ENCODE data around the gene PLA2G6. TPM values are rescaled to one million over a fixed set of nuclear protein-coding genes. Genes with fewer than 3 reads are reported as not detected.
A peak's percentile ranks its signal among the peaks of the same experiment; 100 is the strongest.

Gene PLA2G6, protein sequence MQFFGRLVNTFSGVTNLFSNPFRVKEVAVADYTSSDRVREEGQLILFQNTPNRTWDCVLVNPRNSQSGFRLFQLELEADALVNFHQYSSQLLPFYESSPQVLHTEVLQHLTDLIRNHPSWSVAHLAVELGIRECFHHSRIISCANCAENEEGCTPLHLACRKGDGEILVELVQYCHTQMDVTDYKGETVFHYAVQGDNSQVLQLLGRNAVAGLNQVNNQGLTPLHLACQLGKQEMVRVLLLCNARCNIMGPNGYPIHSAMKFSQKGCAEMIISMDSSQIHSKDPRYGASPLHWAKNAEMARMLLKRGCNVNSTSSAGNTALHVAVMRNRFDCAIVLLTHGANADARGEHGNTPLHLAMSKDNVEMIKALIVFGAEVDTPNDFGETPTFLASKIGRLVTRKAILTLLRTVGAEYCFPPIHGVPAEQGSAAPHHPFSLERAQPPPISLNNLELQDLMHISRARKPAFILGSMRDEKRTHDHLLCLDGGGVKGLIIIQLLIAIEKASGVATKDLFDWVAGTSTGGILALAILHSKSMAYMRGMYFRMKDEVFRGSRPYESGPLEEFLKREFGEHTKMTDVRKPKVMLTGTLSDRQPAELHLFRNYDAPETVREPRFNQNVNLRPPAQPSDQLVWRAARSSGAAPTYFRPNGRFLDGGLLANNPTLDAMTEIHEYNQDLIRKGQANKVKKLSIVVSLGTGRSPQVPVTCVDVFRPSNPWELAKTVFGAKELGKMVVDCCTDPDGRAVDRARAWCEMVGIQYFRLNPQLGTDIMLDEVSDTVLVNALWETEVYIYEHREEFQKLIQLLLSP
- total RNA-seq (2021) (29.9 to 44.1 TPM (median 37.6 TPM) in 3 replicates), Bru-seq, nascent RNA (percentile 42 among the genes with signal in this experiment)
- long read RNA-seq, experiment 1, partial matches to known transcripts: 7 of 36 reads
- long read RNA-seq, experiment 1, other reads (novel, unspliced or antisense): 25 of 36 reads
- long read RNA-seq, experiment 2, partial matches to known transcripts: 6 of 12 reads
- long read RNA-seq, experiment 2, other reads (novel, unspliced or antisense): 5 of 12 reads
- long read RNA-seq, experiment 3: 0 reads

DNA sequence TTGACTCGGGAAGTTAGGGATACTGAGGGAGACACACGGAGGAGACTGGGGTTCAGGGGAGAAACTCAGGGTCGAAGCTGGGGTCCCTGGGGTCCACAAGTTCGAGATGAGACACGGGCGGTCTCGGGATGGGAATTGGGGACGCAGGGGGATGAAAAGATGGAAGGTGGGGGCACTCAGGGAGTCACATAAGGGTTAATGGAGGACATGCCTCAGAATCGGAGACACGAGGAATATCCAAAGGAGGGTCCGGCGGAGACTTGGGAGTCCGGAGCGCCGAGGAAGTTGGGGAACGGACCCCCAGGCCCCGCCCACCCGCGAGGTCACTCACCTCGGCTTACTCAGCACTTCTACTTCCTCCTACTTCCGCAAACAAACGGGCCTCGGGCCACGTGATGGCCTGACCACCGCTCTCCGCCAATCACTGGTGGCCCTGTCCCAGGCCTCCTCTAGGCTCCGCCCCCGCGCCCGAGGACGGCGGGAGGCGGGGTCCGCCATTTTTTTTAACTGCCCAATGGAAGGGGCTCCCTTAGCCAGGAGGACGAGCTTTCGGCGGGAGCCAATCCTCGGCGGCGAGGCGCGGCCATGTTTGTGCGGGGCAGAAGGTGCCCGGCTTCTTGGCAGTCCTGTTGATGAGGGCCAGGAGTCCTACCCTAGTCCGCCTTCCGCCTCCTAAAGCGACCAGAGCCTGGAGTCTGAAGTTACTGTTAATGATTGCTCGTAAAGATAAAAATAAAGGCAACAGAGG is at the start of gene PLA2G6:
Gene PLA2G6, minus strand, starts transcription at position 378 of the 748 bp plus-strand sequence. CDS start 12,404 bp downstream, outside the sequence.
- peak within 1 kb of the TSS; percentile 99 for H3K27ac Mint-ChIP-seq
- CTCF ChIA-PET: interaction anchor here (0.6 to 1.6 kb wide), 13 partner anchors 11 to 1079 kb away, joined by 3 to 17 read pairs (median 4); partner anchors contain the start of genes BAIAP2L2, GCAT and MAFF
- no peaks in the 10 kb centered on the region; the same call in 1 of the 2 replicates for H3K27me3 Mint-ChIP-seq (ENCODE audit: low read depth)
- H3K9me3 Mint-ChIP-seq: no peaks in the 10 kb centered on the region
- POLR2A ChIA-PET: interaction anchor here (0.7 to 1.8 kb wide), 5 partner anchors 11 to 113 kb away, joined by 3 to 8 read pairs (median 3); partner anchors contain the start of gene MAFF
- peaks cover 33% of the 10 kb centered on the region for H3K4me1 Mint-ChIP-seq
- H3K36me3 Mint-ChIP-seq: no peaks in the 10 kb centered on the region
- H3K4me3 Mint-ChIP-seq: peak within 1 kb of the TSS; percentile 89
- ATAC-seq (peak; percentile 98), DNase-seq (ENCODE audit: low spot score) (peak; percentile 100)
- TF ChIP-seq NFE2L1 (CRISPR knock-in tag; IDR thresholded peaks at IDR 0.05) (0 out of 2 replicates have a peak, but pooled peaks have one; percentile 70), GTF2I (CRISPR knock-in tag; conservative IDR thresholded peaks at IDR 0.05) (no peak), NFATC4 (CRISPR knock-in tag; IDR thresholded peaks at IDR 0.05) (no peak), ETV6 (CRISPR knock-in tag; IDR thresholded peaks at IDR 0.05) (no peak), SMAD4 (CRISPR knock-in tag; IDR thresholded peaks at IDR 0.05) (no peak), FOXK1 (CRISPR knock-in tag; IDR thresholded peaks at IDR 0.05) (peak; percentile 95), ZNF396 (CRISPR knock-in tag; IDR thresholded peaks at IDR 0.05; ENCODE audit: borderline replicate concordance) (no peak), CREB1 (CRISPR knock-in tag; IDR thresholded peaks at IDR 0.05) (no peak), SP1 (CRISPR knock-in tag; conservative IDR thresholded peaks at IDR 0.05) (peak; percentile 76), NR1H2 (CRISPR knock-in tag; IDR thresholded peaks at IDR 0.05) (no peak), TEAD1 (CRISPR knock-in tag; IDR thresholded peaks at IDR 0.05) (no peak), CREM (CRISPR knock-in tag; IDR thresholded peaks at IDR 0.05) (no peak)
- TF ChIP-seq, protein P1, sequence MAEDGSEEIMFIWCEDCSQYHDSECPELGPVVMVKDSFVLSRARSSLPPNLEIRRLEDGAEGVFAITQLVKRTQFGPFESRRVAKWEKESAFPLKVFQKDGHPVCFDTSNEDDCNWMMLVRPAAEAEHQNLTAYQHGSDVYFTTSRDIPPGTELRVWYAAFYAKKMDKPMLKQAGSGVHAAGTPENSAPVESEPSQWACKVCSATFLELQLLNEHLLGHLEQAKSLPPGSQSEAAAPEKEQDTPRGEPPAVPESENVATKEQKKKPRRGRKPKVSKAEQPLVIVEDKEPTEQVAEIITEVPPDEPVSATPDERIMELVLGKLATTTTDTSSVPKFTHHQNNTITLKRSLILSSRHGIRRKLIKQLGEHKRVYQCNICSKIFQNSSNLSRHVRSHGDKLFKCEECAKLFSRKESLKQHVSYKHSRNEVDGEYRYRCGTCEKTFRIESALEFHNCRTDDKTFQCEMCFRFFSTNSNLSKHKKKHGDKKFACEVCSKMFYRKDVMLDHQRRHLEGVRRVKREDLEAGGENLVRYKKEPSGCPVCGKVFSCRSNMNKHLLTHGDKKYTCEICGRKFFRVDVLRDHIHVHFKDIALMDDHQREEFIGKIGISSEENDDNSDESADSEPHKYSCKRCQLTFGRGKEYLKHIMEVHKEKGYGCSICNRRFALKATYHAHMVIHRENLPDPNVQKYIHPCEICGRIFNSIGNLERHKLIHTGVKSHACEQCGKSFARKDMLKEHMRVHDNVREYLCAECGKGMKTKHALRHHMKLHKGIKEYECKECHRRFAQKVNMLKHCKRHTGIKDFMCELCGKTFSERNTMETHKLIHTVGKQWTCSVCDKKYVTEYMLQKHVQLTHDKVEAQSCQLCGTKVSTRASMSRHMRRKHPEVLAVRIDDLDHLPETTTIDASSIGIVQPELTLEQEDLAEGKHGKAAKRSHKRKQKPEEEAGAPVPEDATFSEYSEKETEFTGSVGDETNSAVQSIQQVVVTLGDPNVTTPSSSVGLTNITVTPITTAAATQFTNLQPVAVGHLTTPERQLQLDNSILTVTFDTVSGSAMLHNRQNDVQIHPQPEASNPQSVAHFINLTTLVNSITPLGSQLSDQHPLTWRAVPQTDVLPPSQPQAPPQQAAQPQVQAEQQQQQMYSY (CRISPR knock-in tag; IDR thresholded peaks at IDR 0.05): 0 out of 2 replicates have a peak, but pooled peaks have one; percentile 13
- TF ChIP-seq, protein P2, sequence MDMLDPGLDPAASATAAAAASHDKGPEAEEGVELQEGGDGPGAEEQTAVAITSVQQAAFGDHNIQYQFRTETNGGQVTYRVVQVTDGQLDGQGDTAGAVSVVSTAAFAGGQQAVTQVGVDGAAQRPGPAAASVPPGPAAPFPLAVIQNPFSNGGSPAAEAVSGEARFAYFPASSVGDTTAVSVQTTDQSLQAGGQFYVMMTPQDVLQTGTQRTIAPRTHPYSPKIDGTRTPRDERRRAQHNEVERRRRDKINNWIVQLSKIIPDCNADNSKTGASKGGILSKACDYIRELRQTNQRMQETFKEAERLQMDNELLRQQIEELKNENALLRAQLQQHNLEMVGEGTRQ (CRISPR knock-in tag; IDR thresholded peaks at IDR 0.05): peak; percentile 98
- TF ChIP-seq, protein P3, sequence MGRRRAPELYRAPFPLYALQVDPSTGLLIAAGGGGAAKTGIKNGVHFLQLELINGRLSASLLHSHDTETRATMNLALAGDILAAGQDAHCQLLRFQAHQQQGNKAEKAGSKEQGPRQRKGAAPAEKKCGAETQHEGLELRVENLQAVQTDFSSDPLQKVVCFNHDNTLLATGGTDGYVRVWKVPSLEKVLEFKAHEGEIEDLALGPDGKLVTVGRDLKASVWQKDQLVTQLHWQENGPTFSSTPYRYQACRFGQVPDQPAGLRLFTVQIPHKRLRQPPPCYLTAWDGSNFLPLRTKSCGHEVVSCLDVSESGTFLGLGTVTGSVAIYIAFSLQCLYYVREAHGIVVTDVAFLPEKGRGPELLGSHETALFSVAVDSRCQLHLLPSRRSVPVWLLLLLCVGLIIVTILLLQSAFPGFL (CRISPR knock-in tag; IDR thresholded peaks at IDR 0.05; ENCODE audit: borderline replicate concordance): no peak
- TF ChIP-seq, protein P4, sequence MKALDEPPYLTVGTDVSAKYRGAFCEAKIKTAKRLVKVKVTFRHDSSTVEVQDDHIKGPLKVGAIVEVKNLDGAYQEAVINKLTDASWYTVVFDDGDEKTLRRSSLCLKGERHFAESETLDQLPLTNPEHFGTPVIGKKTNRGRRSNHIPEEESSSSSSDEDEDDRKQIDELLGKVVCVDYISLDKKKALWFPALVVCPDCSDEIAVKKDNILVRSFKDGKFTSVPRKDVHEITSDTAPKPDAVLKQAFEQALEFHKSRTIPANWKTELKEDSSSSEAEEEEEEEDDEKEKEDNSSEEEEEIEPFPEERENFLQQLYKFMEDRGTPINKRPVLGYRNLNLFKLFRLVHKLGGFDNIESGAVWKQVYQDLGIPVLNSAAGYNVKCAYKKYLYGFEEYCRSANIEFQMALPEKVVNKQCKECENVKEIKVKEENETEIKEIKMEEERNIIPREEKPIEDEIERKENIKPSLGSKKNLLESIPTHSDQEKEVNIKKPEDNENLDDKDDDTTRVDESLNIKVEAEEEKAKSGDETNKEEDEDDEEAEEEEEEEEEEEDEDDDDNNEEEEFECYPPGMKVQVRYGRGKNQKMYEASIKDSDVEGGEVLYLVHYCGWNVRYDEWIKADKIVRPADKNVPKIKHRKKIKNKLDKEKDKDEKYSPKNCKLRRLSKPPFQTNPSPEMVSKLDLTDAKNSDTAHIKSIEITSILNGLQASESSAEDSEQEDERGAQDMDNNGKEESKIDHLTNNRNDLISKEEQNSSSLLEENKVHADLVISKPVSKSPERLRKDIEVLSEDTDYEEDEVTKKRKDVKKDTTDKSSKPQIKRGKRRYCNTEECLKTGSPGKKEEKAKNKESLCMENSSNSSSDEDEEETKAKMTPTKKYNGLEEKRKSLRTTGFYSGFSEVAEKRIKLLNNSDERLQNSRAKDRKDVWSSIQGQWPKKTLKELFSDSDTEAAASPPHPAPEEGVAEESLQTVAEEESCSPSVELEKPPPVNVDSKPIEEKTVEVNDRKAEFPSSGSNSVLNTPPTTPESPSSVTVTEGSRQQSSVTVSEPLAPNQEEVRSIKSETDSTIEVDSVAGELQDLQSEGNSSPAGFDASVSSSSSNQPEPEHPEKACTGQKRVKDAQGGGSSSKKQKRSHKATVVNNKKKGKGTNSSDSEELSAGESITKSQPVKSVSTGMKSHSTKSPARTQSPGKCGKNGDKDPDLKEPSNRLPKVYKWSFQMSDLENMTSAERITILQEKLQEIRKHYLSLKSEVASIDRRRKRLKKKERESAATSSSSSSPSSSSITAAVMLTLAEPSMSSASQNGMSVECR (CRISPR knock-in tag; IDR thresholded peaks at IDR 0.05; ENCODE audit: borderline replicate concordance): peak; percentile 49; the same call in 1 of the 2 replicates
- TF ChIP-seq, protein P5, sequence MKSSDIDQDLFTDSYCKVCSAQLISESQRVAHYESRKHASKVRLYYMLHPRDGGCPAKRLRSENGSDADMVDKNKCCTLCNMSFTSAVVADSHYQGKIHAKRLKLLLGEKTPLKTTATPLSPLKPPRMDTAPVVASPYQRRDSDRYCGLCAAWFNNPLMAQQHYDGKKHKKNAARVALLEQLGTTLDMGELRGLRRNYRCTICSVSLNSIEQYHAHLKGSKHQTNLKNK (CRISPR knock-in tag; IDR thresholded peaks at IDR 0.05): no peak
- TF ChIP-seq, protein P6, sequence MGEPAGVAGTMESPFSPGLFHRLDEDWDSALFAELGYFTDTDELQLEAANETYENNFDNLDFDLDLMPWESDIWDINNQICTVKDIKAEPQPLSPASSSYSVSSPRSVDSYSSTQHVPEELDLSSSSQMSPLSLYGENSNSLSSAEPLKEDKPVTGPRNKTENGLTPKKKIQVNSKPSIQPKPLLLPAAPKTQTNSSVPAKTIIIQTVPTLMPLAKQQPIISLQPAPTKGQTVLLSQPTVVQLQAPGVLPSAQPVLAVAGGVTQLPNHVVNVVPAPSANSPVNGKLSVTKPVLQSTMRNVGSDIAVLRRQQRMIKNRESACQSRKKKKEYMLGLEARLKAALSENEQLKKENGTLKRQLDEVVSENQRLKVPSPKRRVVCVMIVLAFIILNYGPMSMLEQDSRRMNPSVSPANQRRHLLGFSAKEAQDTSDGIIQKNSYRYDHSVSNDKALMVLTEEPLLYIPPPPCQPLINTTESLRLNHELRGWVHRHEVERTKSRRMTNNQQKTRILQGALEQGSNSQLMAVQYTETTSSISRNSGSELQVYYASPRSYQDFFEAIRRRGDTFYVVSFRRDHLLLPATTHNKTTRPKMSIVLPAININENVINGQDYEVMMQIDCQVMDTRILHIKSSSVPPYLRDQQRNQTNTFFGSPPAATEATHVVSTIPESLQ (CRISPR knock-in tag; IDR thresholded peaks at IDR 0.05): no peak
- TF ChIP-seq, protein P7, sequence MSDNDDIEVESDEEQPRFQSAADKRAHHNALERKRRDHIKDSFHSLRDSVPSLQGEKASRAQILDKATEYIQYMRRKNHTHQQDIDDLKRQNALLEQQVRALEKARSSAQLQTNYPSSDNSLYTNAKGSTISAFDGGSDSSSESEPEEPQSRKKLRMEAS (CRISPR knock-in tag; IDR thresholded peaks at IDR 0.05): no peak; the same call in 1 of the 2 replicates
